Uterus (tissue), 2 donors: ENCODE data around the gene IPPK.

Source experiments
- CTCF ChIP-seq, 4 experiments: fragments of 200-600 bp in 2 of 4; fragments of 450-650 bp in 2 of 4; sonication (generic) in 2 of 4; IDR thresholded peaks; one replicate each; pipeline ENCODE4 v1.5.1; 2016 to 2019; ENCODE audit warnings: antibody characterized with exemption in 4 of 4, mild to moderate bottlenecking in 2 of 4, moderate library complexity in 1 of 4
- POLR2A ChIP-seq, 2 donors: fragments of 450-650 bp; IDR thresholded peaks; one replicate each; pipeline ENCODE4 v1.6.1; 2016; ENCODE audit warnings: antibody characterized with exemption in 2 of 2, mild to moderate bottlenecking in 1 of 2, moderate library complexity in 1 of 2

GRCh38 chr9:92663126-92663525 is 6.8 kb downstream of the IPPK start:
- TF ChIP-seq CTCF (IDR thresholded peaks at IDR 0.05) (no peak), POLR2A (IDR thresholded peaks at IDR 0.05) (no peak)
